Lung (tissue), 12 donors: ENCODE results near the gene CLCN6. TPM values are rescaled to one million over a fixed set of nuclear protein-coding genes. Genes with fewer than 3 reads are reported as not detected.

ENCODE experiments used
- ATAC-seq: fragments of 200-7000 bp; cut with Tn5 transposase; one replicate; pipeline ENCODE4 v1.9.1; 2020; ENCODE audit warnings: moderate number of reproducible peaks; ENCODE audit not compliant: insufficient read depth, low FRiP score
- DNase-seq, 3 donors: peaks; one replicate each; pipeline ENCODE4 v3.0.0-alpha.2; 2013 to 2017
- H3K27ac ChIP-seq, 2 donors: one replicate each; pipeline ENCODE4 v1.5.1; 2013; ENCODE audit warnings: mild to moderate bottlenecking in 2 of 2, moderate library complexity in 2 of 2, control low read depth in 1 of 2, inconsistent platforms in 1 of 2, low read depth in 1 of 2, low read length in 1 of 2
- H3K27me3 ChIP-seq, 3 donors: one replicate each; pipeline ENCODE4 v1.5.1; 2013; ENCODE audit warnings: low read length in 2 of 3; ENCODE audit not compliant: control insufficient read depth in 3 of 3, insufficient read depth in 3 of 3
- H3K36me3 ChIP-seq, 4 donors: one replicate each; pipeline ENCODE4 v1.5.1; 2013; ENCODE audit warnings: low read length in 4 of 4, mild to moderate bottlenecking in 1 of 4, moderate library complexity in 1 of 4; ENCODE audit not compliant: control insufficient read depth in 4 of 4, insufficient read depth in 4 of 4
- H3K4me1 ChIP-seq, 5 donors: one replicate each; pipeline ENCODE4 v1.5.1; 2013; ENCODE audit warnings: low read length in 5 of 5, mild to moderate bottlenecking in 2 of 5, moderate library complexity in 1 of 5; ENCODE audit not compliant: control insufficient read depth in 5 of 5, insufficient read depth in 5 of 5
- H3K4me3 ChIP-seq: one replicate; pipeline ENCODE4 v1.5.1; 2013; ENCODE audit warnings: mild to moderate bottlenecking, control low read depth, moderate library complexity
- H3K9ac ChIP-seq, 2 donors: one replicate each; pipeline ENCODE4 v1.5.1; 2013; ENCODE audit warnings: low read length in 2 of 2, control low read depth in 1 of 2; ENCODE audit not compliant: insufficient read depth in 1 of 2
- H3K9me3 ChIP-seq, 4 donors: one replicate each; pipeline ENCODE4 v1.5.1; 2013; ENCODE audit warnings: low read length in 3 of 4, mild to moderate bottlenecking in 1 of 4, moderate library complexity in 1 of 4; ENCODE audit not compliant: control insufficient read depth in 4 of 4, insufficient read depth in 3 of 4
- WGBS, 2 donors: extraction: QIAGEN DNeasy Blood & Tissue Kit; methylation state at CpG; one replicate each; pipeline ENCODE4 v1.1.7; 2013; 5-methylcytosine and 5-hydroxymethylcytosine counted together
- polyA plus RNA-seq, 2 donors: library from polyadenylated mRNA; stranded (reverse); fragments of 200-250 nt; gene quantifications; one replicate each; pipeline ENCODE4 v1.2.1, GENCODE V29; 2013
- total RNA-seq, 2 donors: library from RNA; depleted of rRNA in 1 of 2; stranded (reverse); fragments of >200 nt in 1 of 2; gene quantifications; one replicate each; pipeline ENCODE4 v1.2.1, GENCODE V29; 2014 to 2021
- TF ChIP-seq, protein P1 (sequence below): IDR thresholded peaks from 2 replicates; pipeline ENCODE4 v1.5.1; 2012; ENCODE audit warnings: mild to moderate bottlenecking; ENCODE audit errors: control extremely low read depth, extremely low read depth
- donor health status: control.
- donor health status: control.
- donor health status: Bipolar disorder and iron deficiency.
- donor health status: healthy.
- donor health status: DM: yes; HTN: yes; CAD: no.

CLCN6 gene
- total and polyA plus RNA-seq, 4 donors: 16.7 to 35.7 (median 18.1) TPM

DNA sequence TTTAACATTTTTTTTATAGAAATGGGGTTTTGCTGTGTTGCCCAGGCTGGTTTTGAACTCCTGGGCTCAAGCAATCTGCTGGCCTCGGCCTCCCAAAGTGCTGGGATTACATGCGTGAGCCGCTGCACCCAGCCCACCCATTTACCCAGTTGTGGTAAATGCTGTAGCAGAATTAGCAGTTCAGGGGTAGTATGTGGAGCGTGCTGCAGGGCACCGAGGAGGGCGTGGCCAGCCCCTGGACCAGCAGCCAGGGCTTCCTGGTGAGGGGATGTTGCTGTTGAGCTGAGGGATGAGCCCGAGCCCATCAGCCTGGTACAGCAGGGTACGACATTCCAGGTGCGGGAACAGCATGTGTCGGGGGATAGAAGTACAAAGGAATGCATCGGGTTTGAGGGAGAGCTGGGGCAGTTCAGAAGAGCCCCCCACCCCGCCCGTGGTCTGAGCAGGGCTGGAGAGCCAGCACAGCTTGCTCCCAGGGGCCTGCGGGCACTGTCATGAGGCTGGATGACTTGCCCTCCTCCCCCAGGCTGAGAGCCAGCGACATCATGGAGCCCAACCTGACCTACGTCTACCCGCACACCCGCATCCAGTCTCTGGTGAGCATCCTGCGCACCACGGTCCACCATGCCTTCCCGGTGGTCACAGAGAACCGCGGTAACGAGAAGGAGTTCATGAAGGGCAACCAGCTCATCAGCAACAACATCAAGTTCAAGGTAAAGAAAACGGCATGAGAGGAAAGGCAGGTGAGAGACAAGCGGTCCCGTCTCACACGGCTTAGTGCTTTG is 29.6 kb downstream of the CLCN6 start:
- Histone ChIP-seq H3K27me3 (no peaks in the 10 kb centered on the region), H3K36me3 (peaks cover 28 to 78% (median 47%) of the 10 kb centered on the region in 4 donors), H3K4me3 (no peak overlapping the region), H3K27ac (no peak overlapping the region), H3K9me3 (no peaks in the 10 kb centered on the region), H3K9ac (no peak overlapping the region), H3K4me1 (no peaks in the 10 kb centered on the region)
- TF ChIP-seq, protein P1, sequence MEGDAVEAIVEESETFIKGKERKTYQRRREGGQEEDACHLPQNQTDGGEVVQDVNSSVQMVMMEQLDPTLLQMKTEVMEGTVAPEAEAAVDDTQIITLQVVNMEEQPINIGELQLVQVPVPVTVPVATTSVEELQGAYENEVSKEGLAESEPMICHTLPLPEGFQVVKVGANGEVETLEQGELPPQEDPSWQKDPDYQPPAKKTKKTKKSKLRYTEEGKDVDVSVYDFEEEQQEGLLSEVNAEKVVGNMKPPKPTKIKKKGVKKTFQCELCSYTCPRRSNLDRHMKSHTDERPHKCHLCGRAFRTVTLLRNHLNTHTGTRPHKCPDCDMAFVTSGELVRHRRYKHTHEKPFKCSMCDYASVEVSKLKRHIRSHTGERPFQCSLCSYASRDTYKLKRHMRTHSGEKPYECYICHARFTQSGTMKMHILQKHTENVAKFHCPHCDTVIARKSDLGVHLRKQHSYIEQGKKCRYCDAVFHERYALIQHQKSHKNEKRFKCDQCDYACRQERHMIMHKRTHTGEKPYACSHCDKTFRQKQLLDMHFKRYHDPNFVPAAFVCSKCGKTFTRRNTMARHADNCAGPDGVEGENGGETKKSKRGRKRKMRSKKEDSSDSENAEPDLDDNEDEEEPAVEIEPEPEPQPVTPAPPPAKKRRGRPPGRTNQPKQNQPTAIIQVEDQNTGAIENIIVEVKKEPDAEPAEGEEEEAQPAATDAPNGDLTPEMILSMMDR: no peak
- no peak for ATAC-seq
- no peak for DNase-seq
- 93 to 97% methylated on average over 28 of the region's 28 CpGs for WGBS, 2 donors

DNA sequence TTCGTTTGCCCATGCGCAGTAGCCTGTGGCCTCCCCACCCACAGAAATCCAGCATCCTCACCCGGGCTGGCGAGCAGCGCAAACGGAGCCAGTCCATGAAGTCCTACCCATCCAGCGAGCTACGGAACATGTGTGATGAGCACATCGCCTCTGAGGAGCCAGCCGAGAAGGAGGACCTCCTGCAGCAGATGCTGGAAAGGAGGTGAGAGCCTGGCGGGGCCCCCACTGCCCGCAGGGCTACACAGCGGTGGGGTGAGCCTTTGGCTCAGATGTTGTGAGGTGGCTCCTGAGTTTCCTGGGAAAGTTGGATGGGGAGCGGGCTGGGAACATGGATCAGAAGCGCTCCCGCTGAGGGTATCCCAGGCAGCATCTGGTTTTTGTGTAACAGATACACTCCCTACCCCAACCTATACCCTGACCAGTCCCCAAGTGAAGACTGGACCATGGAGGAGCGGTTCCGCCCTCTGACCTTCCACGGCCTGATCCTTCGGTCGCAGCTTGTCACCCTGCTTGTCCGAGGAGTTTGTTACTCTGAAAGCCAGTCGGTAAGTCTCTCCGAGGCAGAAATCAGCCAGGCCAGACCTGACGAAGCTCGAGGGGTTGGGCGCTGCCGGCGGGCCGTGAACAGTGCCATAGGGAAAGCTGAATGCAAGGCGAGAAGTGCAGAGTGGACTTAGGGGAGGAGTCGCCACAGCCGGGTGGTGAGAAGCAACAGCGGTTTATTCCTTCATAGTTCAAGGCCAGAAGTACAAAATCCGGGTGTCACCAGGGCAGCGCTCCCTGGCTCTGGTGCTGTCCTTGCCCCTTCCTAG is 31.2 kb downstream of the CLCN6 start:
- Histone ChIP-seq H3K4me3 (no peak overlapping the region), H3K4me1 (peaks cover 0 to 7% (median 0%) of the 10 kb centered on the region in 5 donors), H3K9ac (no peak overlapping the region), H3K36me3 (peaks cover 36 to 87% (median 41%) of the 10 kb centered on the region in 4 donors), H3K27me3 (no peaks in the 10 kb centered on the region), H3K27ac (no peak overlapping the region), H3K9me3 (no peaks in the 10 kb centered on the region)
- TF ChIP-seq, protein P1: no peak
- WGBS, 2 donors: 92 to 94% methylated on average over 36 of the region's 36 CpGs
- no peak for ATAC-seq
- no peak for DNase-seq

DNA sequence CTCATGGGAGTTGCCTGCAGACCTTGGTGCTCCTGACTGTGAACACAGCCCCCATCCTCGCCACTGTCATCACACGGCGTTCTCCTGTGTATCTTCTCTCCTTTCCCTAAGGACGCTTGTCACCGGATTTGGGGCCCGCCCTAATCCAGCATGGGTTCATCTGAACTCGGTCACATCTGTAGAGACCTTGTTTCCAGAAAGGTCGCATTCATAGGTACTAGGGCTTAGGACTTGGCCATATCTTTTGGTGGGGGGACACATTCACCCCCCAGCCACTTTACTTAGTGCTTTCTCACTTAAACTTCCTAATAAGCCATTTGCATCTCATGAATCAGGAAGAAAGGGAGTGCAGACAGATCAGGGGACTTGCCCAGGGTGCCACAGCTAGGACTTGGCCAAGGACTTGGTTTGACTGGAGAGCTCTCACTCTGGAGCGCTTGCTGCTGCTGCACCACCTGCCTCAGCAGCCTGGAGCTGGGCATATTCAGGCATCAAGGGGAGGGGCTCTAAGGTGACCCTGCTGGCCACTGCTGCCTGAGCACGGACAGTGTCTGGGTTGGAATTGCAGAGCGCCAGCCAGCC is 31.9 kb downstream of the CLCN6 start:
- Histone ChIP-seq H3K9me3 (no peaks in the 10 kb centered on the region), H3K4me3 (no peak overlapping the region), H3K9ac (no peak overlapping the region), H3K4me1 (peaks cover 0 to 14% (median 0%) of the 10 kb centered on the region in 5 donors), H3K36me3 (peaks cover 36 to 89% (median 39%) of the 10 kb centered on the region in 4 donors), H3K27me3 (no peaks in the 10 kb centered on the region), H3K27ac (no peak overlapping the region)
- ATAC-seq (no peak), DNase-seq (no peak)
- TF ChIP-seq, protein P1: no peak
- WGBS, 2 donors: 91 to 93% methylated on average over 11 of the region's 11 CpGs
